Activated CD4-positive, alpha-beta T cell treated with anti-CD3 and anti-CD28 coated beads, Interleukin-2, amount 50 U/mL, for 4 hours (primary cell): ENCODE measurements around the gene AFM.
"Not testable (repeated sequence)": the region's sequence is repeated elsewhere in the genome, so short reads cannot be mapped to it uniquely, and the experiment has no call there.

Source experiments
- DNase-seq, 2 experiments: peaks; one replicate each; pipeline ENCODE4 v3.0.0-alpha.2; 2020

Gene AFM

GRCh38 chr4:73518340-73518739 is 36.8 kb downstream of the AFM start:
- no peak for DNase-seq

- DNase-seq: no peak
Observed at GRCh38 chr4:73520821-73521220, 39.3 kb downstream of the AFM start.

DNA sequence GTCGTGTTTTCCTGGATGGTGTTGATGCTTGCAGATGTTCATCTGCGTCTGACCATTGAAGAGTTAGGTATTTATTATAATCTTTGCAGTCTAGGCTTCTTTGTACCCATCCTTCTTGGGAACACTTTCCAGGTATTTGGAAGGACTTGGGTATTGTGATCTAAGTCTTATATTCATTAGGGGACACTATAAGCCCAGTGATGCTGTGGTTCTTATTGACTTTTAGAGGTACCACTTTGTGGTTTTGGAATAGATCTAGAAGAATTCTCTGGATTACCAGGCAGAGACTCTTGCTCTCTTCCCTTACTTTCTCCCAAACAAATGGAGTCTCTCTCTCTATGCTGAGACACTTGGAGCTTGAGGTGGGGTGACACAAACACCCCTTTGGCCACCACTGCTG is 41.6 kb downstream of the AFM start:
- DNase-seq: no peak

DNA sequence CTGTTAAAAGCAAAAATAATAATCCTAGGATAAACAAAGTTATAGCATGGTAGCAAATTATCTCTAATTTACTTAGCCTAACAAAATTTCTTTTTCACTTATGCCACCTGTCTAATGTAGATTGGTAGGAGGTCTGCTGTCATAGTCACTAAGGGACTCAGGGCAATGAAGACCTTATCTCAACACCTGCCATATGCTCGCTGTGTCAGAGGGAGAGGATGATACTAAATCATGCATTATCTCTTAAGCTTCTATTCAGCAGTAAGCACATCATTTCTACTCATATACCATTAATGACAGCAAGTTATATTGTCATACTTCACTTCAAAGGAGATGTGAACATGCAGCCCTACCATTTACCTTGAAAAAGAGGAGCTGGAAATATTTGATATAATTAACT is 44.1 kb downstream of the AFM start:
- no peak for DNase-seq

DNA sequence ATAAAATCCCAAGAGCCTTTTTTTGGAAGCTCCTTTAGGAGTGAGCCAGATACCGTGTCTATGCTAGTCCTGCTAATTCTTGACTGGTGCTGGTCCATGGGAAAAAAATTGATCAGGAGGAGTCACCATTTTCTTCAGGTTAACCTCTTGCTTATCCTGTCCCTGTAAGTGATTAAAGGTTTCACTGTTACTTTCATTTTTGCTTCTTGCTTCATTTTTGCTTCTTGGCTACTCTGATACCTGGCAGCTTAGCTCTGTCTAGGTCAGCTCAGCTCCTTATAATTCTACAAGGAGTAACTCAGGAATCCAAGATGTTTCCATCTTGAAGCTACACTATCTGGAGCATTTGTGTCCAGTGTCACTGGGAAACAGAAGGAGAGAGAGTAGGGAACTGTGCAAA is 45.7 kb downstream of the AFM start:
- no peak for DNase-seq

- no peak for DNase-seq
Observed at GRCh38 chr4:73528171-73528570, 46.6 kb downstream of the AFM start.

DNA sequence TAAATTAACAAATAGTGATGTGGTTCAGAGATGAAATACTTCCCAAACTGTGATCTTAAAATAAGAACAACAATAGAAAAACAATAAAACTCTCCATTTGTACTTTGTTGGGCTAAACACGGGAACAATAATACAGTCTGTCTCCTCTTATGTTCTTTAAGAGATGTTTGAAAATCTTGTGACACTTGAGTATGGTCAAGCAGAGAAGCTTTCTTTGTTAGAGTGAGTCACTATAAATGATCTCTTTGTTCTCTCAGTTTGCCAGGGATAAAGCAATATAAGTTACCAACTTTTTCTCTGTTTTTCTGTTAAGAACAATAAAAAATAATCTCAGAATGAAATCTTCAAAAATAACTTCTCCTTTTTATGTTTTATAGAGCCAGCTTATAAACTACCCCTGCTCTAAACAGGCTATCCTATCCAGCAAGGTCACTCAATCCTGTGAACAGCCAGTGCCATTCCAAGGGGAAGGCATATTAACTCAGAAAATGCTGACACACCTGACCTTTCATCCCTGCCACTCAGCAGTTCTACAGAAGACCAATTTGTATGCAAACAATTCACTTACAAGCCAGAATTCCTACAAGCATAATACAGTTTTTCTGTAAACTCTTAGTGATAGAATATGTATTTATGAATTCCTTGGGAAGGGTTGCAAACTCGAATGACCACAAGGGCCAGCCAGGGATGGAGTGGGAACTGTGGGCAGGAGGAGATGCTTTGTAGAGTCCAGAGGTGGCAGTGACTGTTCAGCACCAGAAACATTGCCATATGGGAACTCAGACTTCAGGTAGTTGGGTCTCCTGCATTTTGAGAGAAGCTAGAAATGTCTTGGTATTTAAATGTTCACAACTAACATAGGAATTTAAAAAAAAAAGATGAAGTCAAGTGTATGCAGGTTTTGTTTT is 52.2 kb downstream of the AFM start:
- no peak for DNase-seq

DNA sequence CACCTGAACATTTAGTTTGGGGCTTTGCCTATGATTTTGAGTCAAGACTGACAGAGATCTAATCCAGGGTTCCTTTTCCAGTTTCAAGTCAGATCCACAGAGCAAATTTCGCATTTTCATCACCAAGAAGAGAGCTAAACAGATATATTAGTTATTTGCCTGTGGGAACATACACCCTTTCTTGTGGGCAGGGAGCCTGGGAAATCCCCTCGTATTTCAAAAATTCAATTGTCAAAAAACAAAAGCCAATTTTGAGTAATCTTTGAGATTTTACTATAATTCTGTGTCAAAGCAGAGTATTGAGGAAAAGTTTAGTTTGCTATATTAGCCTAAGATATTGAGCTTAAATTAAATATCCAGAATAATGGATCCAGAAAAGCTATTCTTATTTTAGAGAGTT is 56.6 kb downstream of the AFM start:
- DNase-seq: no peak

DNA sequence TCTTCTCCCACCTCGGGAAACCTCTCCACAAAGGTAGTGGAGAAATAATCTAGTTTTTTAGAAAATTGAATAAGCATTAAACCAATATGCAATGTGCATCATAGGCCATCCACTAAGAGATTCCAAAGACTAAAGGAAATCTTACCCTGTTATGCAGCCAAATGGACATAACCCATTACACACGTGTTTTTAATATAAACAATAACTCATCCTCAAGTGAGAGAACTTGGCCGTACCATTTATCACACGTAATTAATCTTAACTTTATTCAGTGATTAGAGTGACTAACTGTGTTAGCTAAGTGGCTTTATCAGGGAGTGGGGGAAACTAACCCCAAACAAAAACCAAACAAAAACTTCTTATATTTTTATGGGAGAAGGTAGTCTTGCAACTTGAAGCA is 57.8 kb downstream of the AFM start:
- no peak for DNase-seq

DNA sequence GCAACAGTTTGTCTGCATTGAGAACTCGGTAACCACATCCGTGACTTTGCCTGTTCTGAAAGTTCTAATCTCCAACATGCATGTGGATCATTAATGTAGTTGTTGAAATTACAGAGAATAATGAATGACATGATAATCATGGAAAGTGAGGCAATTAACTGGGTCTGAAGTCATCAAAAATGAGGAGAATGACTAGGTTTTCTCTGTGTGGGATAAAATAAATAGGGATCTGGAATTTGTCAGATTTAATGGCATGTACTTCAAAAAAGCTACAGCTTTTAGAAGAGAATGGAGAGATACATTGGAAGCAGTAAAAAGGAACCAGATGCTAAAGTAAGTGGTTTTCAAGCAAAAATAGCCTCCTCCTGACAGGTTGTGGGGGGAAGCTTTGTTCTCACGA is 59.3 kb downstream of the AFM start:
- DNase-seq: no peak

- no peak for DNase-seq
Observed at GRCh38 chr4:73541251-73541650, 59.7 kb downstream of the AFM start.

DNA sequence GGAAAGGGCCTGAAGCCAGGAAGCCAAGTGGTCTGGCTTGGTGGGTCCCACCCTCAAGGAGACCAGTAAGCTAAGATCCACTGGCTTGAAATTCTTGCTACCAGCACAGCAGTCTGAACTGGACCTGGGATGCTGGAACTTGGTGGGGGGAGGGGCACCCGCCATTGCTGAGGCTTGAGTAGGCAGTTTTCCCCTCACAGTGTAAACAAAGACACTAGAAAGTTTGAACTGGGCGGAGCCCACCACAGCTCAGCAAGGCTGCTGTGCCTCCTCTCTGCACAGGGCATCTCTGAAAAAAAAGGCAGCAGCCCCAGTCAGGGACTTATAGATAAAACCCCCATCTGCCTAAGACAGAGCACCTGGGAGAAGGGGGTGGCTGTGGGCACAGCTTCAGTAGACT is 63.1 kb downstream of the AFM start:
- DNase-seq: no peak

GRCh38 chr4:73550865-73551264 is 69.3 kb downstream of the AFM start:
- DNase-seq: not testable (repeated sequence)
